Subcutaneous adipose tissue (tissue), 4 donors: ENCODE measurements around the gene ZNF503. TPM values are rescaled to one million over a fixed set of nuclear protein-coding genes. Genes with fewer than 3 reads are reported as not detected.

Source experiments
- total RNA-seq, 4 donors: library from RNA; depleted of rRNA; stranded (reverse); fragments of >200 nt; gene quantifications; one replicate each; pipeline ENCODE4 v1.1.0, GENCODE V29; 2016
- TF ChIP-seq, protein P1 (sequence below): fragments of 450-650 bp; IDR thresholded peaks from one replicate; pipeline ENCODE4 v1.5.1; 2016; ENCODE audit warnings: low read depth, mild to moderate bottlenecking, control low read depth, antibody characterized with exemption, moderate library complexity

ZNF503 gene
- total RNA-seq, result 1 to 10 TPM; 4.1 to 9.2 (median 7.1) TPM

DNA sequence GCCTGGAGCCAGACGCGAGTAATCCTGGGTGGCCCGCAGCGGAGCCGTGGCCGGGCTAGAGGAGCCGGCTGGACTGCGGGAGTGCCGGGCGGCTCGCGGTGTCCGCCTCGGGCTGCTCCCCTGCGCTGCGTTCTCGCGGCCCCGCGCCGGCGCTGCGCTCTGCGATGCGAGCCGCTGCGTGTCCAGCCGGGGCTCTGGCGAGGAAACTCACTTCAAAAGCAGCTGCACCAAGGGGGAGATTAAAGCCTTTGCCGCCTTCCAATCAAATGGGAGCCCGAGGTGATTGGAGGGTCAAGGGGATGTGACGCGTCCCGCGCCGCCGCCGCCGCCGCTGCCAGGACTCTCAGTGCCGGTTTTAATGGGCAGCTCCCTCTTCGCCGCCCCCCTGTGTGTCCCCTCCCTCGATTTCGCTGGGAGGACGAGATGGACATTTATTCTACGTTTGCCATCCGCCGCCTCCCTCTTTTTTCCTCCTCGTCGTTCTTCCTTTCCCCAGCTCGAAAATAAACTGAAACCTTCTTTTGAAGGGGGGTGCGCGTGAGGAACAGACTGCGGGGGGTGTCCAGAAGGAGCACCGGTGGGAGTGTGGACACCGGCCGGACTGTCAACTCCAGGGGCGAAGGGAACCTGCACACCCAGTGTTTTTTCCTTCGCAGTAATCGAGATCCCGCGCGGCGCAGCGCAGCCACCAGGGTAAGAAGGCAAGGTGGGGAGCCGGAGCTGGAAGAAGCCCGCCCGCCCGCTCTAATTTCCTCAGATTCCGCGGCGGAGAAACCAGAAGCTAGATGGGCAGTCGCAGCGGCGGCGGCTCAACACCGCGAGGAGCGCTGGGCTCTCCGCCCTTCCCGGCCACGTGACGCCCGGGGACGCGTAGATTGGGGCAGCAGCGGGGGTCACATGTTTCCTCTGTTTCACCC, at the start of gene ZNF503:
Gene ZNF503, minus strand, starts transcription at position 196 of the 917 bp plus-strand sequence. CDS start 345 bp downstream, outside the sequence.
- TF ChIP-seq, protein P1, sequence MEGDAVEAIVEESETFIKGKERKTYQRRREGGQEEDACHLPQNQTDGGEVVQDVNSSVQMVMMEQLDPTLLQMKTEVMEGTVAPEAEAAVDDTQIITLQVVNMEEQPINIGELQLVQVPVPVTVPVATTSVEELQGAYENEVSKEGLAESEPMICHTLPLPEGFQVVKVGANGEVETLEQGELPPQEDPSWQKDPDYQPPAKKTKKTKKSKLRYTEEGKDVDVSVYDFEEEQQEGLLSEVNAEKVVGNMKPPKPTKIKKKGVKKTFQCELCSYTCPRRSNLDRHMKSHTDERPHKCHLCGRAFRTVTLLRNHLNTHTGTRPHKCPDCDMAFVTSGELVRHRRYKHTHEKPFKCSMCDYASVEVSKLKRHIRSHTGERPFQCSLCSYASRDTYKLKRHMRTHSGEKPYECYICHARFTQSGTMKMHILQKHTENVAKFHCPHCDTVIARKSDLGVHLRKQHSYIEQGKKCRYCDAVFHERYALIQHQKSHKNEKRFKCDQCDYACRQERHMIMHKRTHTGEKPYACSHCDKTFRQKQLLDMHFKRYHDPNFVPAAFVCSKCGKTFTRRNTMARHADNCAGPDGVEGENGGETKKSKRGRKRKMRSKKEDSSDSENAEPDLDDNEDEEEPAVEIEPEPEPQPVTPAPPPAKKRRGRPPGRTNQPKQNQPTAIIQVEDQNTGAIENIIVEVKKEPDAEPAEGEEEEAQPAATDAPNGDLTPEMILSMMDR, result no peak

DNA sequence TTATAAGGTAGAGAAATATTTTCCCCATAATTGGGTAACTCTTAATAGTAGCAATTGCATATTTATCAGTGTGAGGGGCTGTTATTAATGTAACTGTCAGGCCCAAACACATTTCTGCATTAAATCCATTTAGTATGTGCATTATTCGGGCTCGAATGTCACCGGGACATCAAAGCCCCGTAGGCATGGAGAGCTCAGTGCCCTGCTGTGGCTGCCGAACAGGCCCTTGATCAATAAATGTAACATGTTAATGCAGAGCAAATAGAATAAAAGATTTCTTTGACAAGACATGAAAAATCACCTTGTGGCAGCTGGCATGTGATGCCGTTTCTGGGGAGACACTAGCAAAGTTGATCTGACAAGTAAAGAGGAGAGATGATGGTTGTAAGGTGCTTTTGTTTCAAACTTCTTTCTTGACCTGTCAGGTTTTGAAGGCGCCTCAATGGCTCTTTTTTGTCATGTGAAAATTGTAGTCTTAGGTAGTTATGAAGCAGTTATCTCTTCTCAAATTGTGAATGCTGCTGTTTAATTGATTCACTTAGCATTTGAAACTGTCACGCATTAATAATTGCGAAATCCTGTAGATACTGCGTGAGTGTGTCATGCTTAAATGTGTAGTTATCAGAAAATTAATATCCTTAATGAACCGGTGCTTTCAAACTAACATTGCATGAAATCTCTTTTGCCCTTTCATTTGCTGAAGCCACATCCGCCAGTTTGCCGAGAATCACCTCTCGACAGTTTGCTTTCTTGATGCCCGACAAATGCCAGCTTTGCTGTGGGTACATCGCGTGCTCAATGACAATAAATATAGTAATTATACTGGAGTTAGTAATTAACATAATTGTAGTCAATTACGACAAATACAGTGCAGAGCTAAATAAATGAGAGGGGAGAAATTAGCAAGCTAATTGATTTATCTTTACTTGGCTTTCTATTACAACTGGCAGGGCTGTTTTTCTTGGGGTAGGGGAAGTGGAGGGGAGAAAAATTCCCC, 49.4 kb upstream of the ZNF503 start:
- TF ChIP-seq, protein P1, result no peak

DNA sequence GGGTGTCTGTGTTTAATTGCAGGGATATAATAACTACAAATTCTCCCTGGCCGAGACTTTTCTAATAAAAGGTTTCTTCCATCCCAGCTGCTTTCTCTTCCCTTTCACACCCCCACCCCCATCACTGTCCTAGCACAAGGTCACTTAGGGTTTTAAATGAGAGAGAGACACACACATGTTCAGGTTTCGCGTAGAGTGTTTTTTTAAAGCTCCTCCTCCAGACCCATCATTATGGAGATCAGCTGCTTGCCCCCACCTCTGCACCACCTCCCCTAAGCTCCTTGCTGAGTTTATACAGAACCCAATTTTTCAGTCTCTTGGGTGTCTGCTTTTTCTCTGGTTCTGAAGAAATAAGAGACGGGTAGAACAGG, 48.5 kb upstream of the ZNF503 start:
- TF ChIP-seq, protein P1, result no peak

GRCh38 chr10:75449382-75450074, 48.0 kb upstream of the ZNF503 start:
- TF ChIP-seq, protein P1, result no peak

GRCh38 chr10:75448166-75448565, 46.6 kb upstream of the ZNF503 start:
- TF ChIP-seq, protein P1, result no peak

DNA sequence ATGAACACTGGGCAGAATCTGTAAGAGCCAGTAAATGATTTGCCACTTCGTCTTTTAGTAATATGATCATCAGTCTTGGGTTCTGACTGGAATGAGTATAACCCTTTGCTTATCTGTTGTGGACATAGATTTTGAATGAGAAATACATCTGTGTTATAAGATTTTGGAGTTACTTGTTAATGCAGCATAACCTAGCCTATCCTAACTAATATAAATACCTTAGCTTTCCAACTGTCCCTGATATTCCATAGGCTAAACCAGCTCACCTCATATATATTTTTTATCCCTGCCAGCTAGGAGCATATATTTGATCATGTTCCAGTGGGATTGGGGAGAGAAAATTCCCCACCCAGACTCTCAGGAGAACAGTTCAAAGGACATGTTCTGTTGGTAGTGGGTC, 44.9 kb upstream of the ZNF503 start:
- TF ChIP-seq, protein P1, result no peak
